HG03135 (cell line): Measurements from ENCODE around the gene TUBGCP3.
"Not testable (repeated sequence)": the region's sequence is repeated elsewhere in the genome, so short reads cannot be mapped to it uniquely, and the experiment has no call there.

ENCODE experiments used
- ATAC-seq: cut with Tn5 transposase; IDR thresholded peaks from one replicate; pipeline ENCODE4 v1.9.1; 2021; ENCODE audit warnings: mild to moderate bottlenecking, moderate library complexity; ENCODE audit not compliant: unreplicated experiment

Gene TUBGCP3

DNA sequence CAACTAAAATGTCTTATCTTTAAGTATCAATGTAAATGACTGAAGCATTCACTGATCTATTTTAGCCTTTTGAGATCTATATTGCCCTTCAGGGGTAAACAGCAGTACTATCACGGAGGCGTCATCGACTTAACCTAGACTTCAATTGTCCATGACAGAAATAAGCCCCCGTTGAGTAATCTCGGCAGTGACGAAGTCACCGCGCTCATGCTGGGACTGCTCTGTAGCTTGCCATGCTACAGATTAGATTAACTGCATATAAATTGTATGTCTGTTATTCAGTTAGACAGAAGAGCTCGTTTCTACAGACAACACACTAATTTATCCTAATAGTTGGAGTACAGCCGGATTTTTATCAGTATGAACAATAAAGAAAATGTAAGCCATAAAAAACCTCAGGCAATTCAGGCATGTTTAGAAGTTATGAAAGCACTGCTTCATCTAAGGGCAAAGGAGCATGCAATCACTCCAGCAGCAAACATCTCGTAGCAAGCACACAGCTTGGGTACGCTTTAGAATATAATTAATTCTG is 56.6 kb downstream of the TUBGCP3 start:
- ATAC-seq, result no peak

DNA sequence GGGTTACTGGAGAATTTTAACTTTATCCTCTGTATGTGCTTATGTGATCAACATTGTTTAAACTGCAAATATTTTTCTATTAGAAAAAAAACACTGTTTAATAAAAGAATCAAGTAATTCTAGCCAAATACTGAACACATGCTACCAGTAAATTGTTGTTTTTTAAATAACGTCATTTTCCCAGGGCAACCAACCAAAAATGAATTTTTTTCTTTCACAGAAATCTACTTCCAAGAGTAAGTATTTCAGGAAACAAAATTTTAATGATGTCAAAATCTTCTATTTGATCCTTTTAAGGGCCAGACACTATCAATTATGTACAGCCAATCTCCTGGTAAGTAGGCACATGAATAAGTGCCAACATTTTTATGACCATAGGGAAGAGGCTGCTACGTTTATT is 57.1 kb downstream of the TUBGCP3 start:
- no peak for ATAC-seq

DNA sequence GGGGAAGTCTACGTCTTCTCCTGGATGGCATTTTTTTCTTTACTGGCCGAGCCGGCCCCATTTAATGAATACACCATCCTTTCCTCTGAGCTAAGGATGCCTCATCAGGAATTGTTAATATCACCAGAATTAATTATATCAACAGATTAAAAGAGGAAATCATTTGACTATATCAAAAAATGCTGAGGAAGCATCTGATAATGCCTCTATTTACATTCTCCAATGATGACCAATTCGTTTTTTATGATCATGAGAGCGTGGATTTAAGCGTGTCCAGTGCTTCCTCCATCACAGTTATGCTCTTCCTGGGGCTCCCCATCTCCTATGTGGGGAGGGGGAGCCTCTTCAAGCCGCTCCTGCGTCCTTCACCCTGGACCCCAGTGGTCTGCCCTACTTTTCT is 58.7 kb downstream of the TUBGCP3 start:
- no peak for ATAC-seq

DNA sequence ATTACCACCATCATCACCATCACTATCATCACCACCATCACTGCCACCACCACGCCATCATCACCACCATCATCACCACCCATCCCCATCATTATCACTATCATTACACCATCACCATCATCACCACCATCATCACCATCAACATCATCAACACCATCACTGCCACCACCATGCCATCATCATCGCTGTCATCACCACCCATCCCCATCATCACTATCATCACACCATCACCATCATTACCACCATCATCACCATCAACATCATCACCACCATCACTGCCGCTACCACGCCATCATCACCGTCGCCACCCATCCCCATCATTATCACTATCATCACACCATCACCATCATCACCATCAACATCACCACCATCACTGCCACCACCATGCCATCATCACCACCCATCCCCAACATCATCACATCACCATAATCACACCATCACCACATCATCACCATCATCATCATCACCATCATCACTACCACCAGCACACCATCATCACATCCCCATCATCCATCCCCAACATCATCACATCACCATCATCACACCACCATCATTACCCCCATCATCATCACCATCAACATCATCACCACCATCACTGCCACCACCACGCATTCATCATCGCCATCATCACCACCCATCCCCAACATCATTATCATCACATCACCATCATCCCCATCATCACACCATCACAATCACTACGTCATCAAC is 61.7 kb downstream of the TUBGCP3 start:
- no peak for ATAC-seq

DNA sequence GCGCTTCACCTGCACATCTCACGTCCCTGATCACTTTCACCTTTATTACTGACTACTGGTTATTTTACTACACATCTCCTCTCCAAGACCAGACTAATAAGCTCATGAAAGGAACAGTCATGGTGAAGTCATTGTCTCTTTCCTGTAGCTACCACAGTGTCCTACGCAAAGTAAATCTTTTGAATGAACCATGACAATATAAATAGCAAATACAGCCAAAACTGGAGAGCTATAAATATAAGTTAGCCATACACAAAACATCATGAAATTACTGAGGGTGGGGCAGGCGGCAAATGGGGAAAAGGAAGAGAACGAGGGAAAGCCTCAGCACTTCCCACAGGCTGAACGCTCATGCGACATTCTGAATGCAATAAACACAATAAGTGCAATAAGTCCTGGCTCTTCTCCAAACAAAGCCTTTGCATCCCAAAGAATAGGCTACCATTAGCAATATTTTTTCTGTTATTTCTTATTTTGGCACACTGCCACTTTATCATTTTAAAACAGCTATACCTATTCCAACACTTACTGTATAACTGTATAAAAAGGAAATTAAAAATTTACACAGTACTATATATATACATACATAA is 62.5 kb downstream of the TUBGCP3 start:
- ATAC-seq, result no peak

DNA sequence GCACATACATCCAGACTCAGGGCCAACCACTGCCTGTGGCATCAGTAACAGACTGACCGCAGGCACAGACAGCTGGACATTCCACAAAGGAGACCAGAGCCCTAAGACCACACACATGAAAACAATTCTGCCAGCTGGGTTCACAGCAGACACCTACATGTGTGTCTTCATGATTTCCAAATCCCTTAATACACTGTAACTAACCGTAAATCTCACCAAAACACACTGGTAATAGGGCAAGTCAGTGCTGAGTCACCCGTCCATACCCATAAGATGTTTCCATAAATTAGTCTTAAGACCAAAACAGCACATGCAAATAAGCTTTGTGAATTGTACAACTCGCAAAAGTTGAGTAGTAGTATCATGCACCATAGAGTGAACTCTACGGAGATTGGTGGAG is 65.4 kb downstream of the TUBGCP3 start:
- no peak for ATAC-seq

DNA sequence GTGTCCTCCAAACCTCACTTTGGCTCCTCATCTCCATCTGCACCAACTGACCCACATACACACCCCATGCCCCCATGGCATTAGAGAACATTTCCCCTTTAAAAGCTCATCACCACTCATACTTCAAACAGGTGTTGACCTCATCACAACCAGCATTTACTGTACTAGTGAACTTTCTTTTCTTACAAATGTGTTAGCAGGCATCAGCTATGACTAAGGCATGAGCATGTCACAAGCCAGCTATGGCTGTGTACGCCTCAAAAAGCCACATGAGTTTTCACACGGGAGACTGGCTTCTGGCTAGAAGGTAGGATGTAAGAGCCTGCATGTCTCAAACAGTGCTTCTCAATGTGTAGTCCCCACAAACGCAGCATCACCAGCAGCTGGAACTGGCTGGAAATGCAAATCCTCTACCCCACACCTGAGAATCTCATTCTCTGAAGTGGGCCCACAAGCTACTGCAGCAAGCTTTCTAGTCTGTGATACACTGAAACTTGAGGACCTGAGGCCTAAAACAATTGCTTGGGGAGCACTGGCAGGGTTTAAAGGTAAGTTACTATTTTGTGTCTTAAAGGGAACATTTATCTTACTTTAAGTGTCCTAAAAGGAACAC is 66.8 kb downstream of the TUBGCP3 start:
- no peak for ATAC-seq

DNA sequence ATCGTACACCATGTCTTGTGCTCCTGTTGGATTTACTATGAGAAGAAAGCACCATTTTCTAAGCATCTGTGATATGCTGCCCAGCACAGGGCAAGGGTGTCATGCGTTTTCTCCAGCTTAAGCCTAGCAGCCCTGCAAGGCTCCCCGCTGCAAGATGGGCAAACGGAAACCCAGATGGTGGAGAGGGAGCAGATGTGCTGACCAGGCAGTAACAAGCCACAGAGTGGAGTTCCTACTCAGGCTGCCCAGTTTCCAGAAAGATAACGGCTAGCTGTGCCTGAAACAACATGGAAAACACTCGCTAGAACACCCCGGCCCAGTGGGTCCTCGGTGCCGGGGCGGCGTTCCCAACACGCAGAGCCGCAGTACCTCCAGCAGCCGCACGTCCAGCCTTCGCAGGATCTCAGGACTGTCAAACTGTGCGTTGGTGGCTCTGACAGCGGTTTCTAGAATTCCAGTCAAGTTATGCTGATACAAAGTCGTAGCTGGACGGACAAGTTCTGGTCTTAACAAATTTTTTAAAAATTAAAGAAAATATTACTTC is 68.4 kb downstream of the TUBGCP3 start:
- ATAC-seq, result no peak

DNA sequence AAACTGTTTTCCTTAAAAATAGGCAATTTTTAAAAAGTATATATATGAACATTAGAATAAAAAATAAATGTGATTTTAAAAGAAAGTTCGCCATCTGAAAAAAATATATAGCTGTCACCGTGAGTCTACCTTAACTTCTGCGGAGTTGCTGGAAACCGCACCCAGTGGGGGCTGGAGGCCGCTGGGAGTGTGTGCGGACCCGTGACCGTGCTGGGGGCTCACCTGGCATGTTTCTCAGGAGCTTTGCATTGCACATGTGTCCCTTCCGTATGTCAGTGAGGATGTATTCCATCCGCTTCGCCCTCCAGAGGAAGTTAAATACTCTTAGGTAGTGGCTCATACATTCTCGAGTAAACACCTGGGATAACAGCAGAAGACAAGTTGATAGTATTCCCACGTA is 71.7 kb downstream of the TUBGCP3 start:
- ATAC-seq, result no peak

DNA sequence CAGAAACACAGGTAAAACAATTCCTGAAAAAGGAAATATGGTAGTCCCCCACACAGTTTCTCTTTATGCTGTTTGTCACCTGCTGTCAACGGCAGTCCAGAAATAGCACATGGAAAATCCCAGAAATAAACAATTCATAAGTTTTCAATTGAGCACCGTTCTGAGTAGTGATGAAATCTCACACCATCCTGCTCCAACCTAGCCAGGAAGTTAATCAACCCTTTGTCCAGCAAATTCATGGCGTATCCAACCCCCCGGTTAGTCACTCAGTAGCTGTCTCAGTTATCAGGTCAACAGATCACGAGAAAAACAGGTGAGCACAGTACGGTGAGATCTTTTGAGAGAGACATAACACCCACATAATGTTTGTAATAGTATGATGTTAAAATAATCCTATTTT is 74.2 kb downstream of the TUBGCP3 start:
- ATAC-seq, result no peak

DNA sequence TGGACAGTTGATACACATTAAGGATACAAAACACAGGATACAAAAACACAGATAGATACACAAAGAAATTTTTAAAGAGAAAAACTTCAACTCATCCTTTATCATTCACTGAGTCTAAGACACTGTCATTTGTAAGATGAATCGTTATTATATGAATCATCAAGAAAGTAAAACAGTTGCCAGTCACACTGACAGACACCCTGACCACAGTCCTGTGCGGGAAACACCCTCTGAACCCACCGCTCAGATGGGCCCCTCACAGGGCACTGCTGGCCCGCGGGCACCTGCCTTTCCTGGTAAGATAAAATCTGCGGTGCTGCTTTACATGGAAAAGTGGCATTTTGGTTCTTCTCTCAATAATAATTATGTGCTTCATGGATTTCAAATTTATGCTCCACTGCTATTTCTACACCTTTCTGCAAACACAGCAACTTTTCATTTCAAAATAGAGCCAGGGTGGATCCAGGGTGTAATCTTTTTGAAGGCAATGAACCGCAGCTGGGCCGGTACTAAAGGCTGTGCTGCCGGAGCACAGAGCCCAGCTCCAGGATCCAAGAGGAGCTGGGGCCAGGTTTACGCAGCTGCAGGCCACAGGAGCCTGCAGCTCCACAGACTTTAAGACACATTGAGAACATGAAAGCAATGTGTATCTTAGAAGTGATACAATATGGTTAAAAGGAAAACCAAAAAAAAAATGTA is 76.8 kb downstream of the TUBGCP3 start:
- no peak for ATAC-seq

DNA sequence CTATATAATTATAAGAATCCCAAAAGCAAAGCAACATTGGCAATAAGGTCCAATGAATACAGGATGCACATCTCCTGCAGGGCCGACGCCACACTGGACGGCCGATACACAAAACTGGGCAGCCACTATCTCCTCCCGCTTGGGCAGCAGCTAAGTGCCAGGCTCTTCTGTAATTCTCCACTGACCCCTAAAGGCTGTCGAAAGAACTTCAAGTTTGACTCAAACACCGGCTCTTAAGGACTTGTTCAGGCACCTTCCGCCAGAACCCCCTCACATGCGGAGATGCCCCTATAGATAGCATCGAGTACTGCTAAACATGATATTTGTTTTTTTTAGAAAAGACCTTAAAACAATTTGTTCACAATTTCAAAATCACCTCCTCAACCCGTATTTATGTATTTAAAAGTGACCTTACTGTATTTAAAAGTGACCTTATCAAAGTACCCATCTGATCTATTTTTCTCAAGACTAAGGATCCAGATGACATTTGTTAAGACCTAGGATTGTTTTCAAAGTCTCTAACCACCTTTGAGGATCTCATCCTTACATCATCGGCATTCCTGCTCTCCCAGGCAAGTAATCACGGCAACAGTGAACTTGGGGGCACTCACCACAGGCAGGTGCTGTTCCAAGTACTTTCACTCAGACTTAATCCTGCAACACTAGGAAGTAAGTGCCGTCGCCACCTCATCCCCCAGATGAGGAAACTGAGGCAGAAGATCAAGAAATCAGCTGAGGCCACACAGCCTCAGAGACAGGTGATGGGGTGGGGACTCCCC is 77.8 kb downstream of the TUBGCP3 start:
- ATAC-seq, result no peak

DNA sequence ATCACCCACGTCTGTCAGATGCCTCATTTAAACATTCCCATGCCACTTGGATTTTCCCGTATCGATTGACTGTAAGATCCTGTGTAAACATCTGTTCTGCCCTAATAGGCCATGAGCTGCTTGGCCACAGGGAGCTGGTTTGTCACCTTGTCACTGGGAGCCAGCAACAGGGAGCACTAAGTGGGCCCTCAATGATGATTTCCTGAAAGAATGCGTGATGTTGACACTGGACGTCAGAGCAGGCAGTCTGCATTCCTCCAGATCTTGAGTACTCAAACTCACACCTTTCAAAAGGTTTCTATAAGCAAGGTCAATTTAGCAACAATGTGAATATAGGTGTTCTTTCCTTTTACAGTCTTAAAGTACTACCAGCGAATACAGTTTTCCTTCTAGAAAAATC is 78.8 kb downstream of the TUBGCP3 start:
- ATAC-seq, result no peak

DNA sequence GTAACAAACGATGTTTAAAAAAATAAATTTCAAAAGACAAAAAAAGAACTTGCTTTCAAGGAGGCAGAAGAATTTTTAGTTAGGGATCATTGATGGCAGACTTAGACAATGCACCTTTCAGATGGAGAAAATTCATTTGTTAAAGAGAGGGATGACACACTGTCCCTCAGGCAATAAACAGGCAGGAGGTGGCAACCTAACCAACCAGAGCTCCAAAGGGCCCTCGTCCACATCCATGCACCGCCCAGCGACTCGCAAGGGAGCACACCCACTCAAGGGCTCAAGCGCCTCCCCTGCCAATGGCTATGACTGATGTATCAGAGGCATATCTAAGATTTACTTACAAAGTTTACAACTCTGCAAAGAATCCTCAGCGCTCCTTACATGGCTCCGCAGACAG is 81.9 kb downstream of the TUBGCP3 start:
- no peak for ATAC-seq

DNA sequence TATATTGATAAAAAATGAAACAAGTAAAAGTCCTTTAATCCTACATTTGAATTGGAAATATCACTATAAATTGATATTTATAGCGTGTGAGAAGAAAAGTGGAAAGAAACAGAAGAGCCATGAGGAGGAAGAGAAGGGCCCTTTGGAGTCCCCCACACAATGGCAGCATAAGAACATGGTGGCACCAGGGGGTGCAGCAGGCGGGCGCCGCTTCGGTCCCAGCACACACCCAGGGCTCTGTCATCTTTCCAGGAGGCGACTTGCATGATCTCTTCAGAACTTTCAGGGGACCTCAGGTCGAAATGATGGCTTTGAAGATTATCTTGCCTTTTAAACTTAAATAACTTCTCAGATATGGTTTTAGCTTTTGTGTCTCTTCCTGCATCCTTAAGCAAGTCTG is 91.8 kb downstream of the TUBGCP3 start:
- no peak for ATAC-seq

DNA sequence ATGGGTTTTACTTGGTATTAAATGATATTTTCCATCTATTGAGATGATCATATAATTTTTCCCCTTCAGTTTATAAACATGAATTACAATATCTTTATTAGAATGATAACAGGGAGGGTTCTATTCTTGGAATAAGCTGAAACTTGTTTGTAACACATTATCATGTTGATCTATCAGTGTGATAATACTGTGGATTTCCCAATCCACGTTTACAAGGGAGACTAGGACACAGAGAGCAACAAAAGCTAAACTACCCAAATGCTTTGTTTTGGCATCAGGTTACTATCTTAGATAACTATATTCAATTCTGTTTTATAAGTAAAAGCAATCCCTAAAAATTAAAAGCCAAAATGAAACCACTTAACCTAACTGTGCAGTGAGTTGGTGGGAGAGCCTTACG is 92.5 kb downstream of the TUBGCP3 start:
- ATAC-seq, result no peak

DNA sequence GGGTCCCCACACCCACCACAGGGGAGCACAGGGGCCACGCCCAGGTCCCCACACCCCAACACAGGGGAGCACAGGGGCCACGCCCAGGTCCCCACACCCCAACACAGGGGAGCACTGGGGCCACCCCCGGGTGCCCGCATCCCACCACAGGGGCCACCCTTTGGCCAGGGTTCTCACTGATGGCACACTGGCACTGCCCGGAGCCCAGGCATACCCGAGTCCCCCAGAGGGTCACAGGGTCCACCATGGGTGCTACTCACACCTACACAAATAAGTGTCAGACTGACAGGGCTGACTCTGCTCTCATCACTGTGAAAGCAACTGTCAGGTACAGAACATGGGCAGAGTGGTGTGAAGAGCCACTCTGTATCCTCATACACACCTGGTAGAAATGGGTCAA is 98.8 kb downstream of the TUBGCP3 start:
- ATAC-seq, result no peak

DNA sequence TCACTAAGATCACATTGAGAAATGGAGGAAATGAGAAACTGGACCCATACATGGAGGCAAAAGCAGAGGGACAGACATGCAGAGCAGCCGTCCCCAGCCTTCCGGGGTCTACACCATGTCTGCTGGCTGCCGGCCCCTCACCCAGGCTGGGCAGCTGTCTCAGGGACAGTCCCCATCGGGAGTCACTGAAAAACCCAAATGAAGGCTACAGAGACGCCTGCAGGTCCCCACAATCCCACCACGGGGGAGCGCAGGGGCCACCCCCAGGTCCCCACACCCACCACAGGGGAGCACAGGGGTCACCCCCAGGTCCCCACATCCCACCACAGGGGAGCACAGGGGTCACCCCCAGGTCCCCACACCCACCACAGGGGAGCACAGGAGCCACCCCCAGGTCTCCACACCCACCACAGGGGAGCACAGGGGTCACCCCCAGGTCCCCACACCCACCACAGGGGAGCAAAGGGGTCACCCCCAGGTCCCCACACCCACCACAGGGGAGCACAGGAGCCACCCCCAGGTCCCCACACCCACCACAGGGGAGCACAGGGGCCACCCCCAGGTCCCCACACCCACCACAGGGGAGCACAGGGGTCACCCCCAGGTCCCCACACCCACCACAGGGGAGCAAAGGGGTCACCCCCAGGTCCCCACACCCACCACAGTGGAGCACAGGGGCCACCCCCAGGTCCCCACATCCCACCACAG is 99.5 kb downstream of the TUBGCP3 start:
- not testable (repeated sequence) for ATAC-seq

DNA sequence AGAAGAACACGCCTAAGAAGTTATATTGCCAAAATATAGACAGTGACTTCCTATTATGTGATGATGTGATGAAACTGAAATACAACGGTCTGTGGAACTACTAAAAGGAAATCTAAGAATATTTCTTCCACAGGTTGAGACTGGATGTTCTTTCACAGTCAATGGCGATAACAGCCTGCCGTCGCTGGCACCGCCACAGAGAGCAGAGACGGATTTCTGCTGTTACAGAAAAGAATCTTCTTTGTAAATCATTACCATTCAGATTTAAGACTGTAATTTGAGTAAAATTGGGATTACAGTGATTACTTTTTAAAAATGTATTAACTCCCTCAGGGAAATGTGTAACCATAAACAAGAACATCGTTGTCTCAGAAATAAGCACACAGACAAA is 100.8 kb downstream of the TUBGCP3 start:
- no peak for ATAC-seq
